HEK293 (cell line): ENCODE measurements around the gene USP44.

Experiments
- PBX3 ChIP-seq: sonication (generic); formaldehyde crosslinking; IDR thresholded peaks from 2 replicates; pipeline ENCODE4 v1.8.1; 2022; ENCODE audit warnings: mild to moderate bottlenecking, moderate library complexity, missing genetic modification reagents
- YY1 ChIP-seq: fragments of 450-650 bp; formaldehyde crosslinking; IDR thresholded peaks from 2 replicates; pipeline ENCODE4 v1.5.1; 2018; ENCODE audit warnings: missing biosample characterization, missing genetic modification characterization
- ZNF292 ChIP-seq: fragments of 450-650 bp; formaldehyde crosslinking; IDR thresholded peaks from 2 replicates; pipeline ENCODE4 v1.5.1; 2016; ENCODE audit warnings: low read depth, missing biosample characterization, missing genetic modification characterization, borderline replicate concordance

DNA sequence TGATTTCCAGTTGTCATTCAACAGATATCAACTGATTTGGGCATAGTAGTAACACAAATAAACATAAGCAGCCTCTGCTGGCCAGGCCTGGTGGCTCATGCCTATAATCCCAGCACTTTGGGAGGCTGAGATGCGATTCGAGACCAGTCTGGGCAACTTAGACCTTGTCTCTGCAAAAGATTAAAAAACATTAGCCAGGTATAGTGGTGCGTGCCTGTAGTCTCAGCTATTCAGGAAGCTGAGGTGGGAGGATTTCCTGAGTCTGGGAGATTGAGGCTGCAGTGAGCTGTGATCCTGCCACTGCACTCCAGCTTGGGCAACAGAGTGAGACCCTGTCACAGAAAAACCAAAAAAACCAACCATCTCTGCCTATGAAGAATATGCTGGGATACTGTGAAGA lies 70.2 kb downstream of the USP44 start:
- TF ChIP-seq ZNF292 (tag by site-specific recombination), result no peak
- TF ChIP-seq PBX3, result no peak
- no peak for TF ChIP-seq YY1 (tag by site-specific recombination)
